LNCAP (cell line): ENCODE data around the gene MBP.
A peak's percentile ranks its signal among the peaks of the same experiment; 100 is the strongest.

Source experiments
- CTCF ChIP-seq: fragments of 450-650 bp; IDR thresholded peaks from 2 replicates; pipeline ENCODE4 v1.5.1; 2017; ENCODE audit warnings: mild to moderate bottlenecking

Gene MBP

GRCh38 chr18:76985951-76986236, 146.7 kb downstream of the MBP start:
- no peak for TF ChIP-seq CTCF

- TF ChIP-seq CTCF, result no peak
Measured at GRCh38 chr18:76985156-76985950, 147.2 kb downstream of the MBP start.

DNA sequence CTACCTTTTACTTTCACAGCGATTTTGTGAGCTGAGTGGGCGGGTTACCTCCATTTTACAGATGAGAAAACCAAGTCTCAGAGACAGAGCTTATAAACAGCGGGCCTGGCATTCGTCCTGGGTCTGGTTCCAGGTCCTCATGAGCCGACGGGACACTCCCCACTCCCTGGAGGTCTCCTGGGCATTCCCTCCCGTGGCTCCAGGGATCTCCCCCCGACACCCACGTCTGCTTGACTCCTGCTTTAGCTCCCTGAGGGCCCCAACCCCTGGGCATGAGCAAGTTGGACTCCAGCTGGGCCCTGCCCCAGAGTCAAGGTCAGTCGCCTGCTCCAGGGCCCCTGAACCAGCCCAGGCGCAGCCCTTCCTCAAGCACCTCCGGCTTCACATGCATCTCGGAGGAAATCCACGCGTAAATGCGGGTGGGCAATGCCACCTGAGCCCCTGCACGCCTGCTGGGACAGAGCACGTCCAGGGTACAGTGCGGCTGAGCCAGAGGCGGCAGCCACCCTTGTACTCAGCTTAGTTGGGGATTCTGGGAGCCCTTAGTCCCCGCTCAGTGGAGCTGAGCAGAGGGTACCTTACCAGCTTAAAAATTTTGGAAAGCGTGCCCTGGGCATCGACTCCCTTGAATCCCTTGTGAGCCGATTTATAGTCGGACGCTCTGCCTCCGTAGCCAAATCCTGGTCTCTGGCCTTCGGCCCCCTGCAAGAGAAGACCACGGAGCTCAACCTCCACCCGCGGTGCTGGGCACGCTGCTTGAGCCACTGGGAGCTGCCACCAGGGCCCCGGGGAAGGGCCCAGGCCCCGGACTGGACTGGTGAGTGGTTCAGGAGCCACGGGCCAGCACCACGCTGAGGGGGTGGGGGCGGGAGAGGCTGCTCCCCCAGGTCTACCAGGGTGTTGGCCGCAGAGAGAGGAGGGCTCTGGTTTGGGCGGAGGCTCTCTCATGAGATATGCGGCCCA, 148.1 kb downstream of the MBP start:
- TF ChIP-seq CTCF, result no peak

GRCh38 chr18:76983613-76984051, 149.0 kb downstream of the MBP start:
- TF ChIP-seq CTCF, result no peak; the same call in none of the 2 replicates

DNA sequence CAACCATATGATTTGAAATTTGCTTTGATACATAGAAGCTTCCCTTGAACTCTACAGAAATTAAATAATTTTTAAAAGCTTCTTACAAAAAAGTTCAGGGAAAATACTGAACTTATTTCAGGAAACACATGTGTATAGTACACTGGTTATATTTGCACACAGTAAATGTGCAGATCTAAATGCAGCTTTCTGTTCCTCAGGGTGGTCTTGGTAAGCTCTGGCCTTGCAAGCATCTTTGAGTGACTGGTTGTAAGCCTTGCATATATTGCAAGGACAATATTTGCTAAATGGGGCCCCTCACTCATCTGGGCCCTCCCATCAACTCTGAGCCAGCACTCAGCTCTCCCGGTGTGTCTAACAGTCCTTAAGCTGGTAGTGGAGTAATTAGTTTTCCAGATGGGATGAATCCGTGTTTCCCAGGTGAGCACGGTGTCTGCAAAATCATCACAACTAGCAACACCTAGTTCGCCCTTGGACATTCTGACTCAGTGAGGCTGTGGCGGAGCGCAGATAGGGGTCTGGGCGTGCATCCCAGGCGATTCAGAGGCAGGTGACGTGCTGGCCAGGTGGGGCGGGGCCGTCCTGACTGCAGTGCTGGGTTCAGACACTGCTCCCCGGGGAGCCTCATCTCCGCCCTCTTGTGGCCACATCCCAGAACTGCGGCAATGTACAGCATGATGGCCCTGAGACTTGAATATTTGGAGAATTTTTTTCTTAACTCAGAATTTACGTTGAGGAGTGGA, 149.6 kb downstream of the MBP start:
- peak; percentile 95 for TF ChIP-seq CTCF

DNA sequence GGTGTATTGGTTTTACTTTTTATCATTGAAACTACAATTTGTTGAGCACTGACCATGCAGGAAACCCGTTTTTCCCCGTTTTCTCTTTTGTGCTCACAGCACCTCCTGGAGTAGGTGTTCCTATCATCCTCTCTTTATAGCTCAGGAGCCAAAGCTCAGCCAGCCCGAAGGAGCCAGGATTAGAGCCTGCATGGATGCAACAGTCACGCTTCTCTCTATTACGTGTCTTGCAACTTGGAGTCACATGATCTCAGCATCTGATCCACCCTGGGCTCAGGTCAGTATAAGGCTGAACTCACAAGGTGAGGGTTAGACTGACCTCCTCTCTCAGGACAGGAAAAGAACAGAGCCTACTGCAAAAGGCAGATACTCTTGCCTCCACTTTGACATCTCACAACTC, 150.5 kb downstream of the MBP start:
- no peak for TF ChIP-seq CTCF

- no peak for TF ChIP-seq CTCF
Measured at GRCh38 chr18:76981396-76981968, 151.1 kb downstream of the MBP start.
